Suprapubic skin (tissue), 4 donors: Measurements from ENCODE around the gene RNF7.

Experiments used
- EP300 ChIP-seq: sonication (generic); formaldehyde crosslinking; IDR thresholded peaks from one replicate; pipeline ENCODE4 v1.6.1; 2017; ENCODE audit warnings: antibody characterized with exemption
- POLR2A ChIP-seq, 2 donors: fragments of 450-650 bp; IDR thresholded peaks; one replicate each; pipeline ENCODE4 v1.6.1; 2017; ENCODE audit warnings: antibody characterized with exemption in 2 of 2, mild to moderate bottlenecking in 2 of 2, moderate library complexity in 2 of 2
- POLR2AphosphoS5 ChIP-seq, 3 donors: sonication (generic); formaldehyde crosslinking; IDR thresholded peaks; one replicate each; pipeline ENCODE4 v1.6.1; 2017; ENCODE audit warnings: antibody characterized with exemption in 3 of 3
- TF ChIP-seq, protein P1 (sequence below), 2 donors: fragments of 200-600 bp in 1 of 2; fragments of 450-650 bp in 1 of 2; sonication (generic) in 1 of 2; IDR thresholded peaks; one replicate each; pipeline ENCODE4 v1.5.1; 2016 to 2019; ENCODE audit warnings: antibody characterized with exemption in 2 of 2, mild to moderate bottlenecking in 1 of 2, moderate library complexity in 1 of 2

GRCh38 chr3:141735770-141736465, 2.2 kb upstream of the RNF7 start:
- TF ChIP-seq, protein P1, sequence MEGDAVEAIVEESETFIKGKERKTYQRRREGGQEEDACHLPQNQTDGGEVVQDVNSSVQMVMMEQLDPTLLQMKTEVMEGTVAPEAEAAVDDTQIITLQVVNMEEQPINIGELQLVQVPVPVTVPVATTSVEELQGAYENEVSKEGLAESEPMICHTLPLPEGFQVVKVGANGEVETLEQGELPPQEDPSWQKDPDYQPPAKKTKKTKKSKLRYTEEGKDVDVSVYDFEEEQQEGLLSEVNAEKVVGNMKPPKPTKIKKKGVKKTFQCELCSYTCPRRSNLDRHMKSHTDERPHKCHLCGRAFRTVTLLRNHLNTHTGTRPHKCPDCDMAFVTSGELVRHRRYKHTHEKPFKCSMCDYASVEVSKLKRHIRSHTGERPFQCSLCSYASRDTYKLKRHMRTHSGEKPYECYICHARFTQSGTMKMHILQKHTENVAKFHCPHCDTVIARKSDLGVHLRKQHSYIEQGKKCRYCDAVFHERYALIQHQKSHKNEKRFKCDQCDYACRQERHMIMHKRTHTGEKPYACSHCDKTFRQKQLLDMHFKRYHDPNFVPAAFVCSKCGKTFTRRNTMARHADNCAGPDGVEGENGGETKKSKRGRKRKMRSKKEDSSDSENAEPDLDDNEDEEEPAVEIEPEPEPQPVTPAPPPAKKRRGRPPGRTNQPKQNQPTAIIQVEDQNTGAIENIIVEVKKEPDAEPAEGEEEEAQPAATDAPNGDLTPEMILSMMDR (IDR thresholded peaks at IDR 0.05) = no peak
- TF ChIP-seq POLR2A (IDR thresholded peaks at IDR 0.05) (no peak), POLR2AphosphoS5 (IDR thresholded peaks at IDR 0.05) (no peak), EP300 (no peak)
